ENCODE data around the gene KCNMA1. TPM values are rescaled to one million over a fixed set of nuclear protein-coding genes. Genes with fewer than 3 reads are reported as not detected.

Gene KCNMA1
- total and polyA plus RNA-seq, 10 donors = 9.3 to 114 (median 51.5) TPM

- peak overlapping the region in 4 of 8 donors; percentile 33 to 75 (median 62) for H3K27ac ChIP-seq
- DNase-seq = no peak
- H3K4me1 ChIP-seq = peaks cover 0 to 18% (median 12%) of the 10 kb centered on the region in 6 donors
- intact Hi-C loops (cut with DNase I; ENCODE audit: low total_unique reads) = no loop called here
- no peak overlapping the region for H3K4me3 ChIP-seq
- no peaks in the 10 kb centered on the region for H3K9me3 ChIP-seq
- WGBS, 5 donors = 67 to 73% (median 69%) methylated on average over 3 of the region's 3 CpGs
- H3K36me3 ChIP-seq = no peaks in the 10 kb centered on the region
- TF ChIP-seq, protein P1, sequence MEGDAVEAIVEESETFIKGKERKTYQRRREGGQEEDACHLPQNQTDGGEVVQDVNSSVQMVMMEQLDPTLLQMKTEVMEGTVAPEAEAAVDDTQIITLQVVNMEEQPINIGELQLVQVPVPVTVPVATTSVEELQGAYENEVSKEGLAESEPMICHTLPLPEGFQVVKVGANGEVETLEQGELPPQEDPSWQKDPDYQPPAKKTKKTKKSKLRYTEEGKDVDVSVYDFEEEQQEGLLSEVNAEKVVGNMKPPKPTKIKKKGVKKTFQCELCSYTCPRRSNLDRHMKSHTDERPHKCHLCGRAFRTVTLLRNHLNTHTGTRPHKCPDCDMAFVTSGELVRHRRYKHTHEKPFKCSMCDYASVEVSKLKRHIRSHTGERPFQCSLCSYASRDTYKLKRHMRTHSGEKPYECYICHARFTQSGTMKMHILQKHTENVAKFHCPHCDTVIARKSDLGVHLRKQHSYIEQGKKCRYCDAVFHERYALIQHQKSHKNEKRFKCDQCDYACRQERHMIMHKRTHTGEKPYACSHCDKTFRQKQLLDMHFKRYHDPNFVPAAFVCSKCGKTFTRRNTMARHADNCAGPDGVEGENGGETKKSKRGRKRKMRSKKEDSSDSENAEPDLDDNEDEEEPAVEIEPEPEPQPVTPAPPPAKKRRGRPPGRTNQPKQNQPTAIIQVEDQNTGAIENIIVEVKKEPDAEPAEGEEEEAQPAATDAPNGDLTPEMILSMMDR (IDR thresholded peaks at IDR 0.05 in 8 of 11, conservative IDR thresholded peaks at IDR 0.05 in 3 of 11) = no peak
- TF ChIP-seq POLR2A (IDR thresholded peaks at IDR 0.05) = no peak
- TF ChIP-seq POLR2AphosphoS5 (IDR thresholded peaks at IDR 0.05) = no peak
- H3K27me3 ChIP-seq (replicated peaks in 1 of 7) = peaks cover 0 to 4% (median 0%) of the 10 kb centered on the region in 7 donors
Observed at GRCh38 chr10:77529050-77529576, 108.5 kb downstream of the KCNMA1 start.

DNA sequence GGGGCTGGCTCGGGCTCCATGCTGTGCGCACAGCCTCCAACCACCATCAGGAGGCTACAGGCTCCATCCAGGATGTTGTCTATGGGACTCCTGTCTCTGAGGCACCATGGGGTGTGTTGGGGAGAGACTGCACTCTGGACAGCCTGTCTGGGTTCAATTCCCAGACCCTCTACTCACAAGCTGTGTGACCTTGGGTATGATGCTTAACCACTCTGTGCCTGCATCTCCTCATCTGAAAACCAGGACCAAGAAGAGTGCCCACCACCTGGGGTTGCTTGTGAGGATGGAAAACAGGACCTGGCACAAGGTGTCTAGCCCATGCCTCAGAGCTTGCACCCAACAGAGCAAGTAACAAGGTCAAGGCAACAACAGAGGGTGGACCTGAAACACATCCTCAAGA, 109.8 kb downstream of the KCNMA1 start:
- Histone ChIP-seq H3K27ac (peak overlapping the region in 2 of 8 donors; percentile 32 to 57), H3K36me3 (no peaks in the 10 kb centered on the region), H3K27me3 (replicated peaks in 1 of 7) (no peaks in the 10 kb centered on the region), H3K4me3 (no peak overlapping the region), H3K9me3 (no peaks in the 10 kb centered on the region), H3K4me1 (peaks cover 0 to 18% (median 12%) of the 10 kb centered on the region in 6 donors)
- no peak for TF ChIP-seq POLR2A (IDR thresholded peaks at IDR 0.05)
- TF ChIP-seq, protein P1 (IDR thresholded peaks at IDR 0.05 in 8 of 11, conservative IDR thresholded peaks at IDR 0.05 in 3 of 11) = no peak
- no peak for TF ChIP-seq POLR2AphosphoS5 (IDR thresholded peaks at IDR 0.05)
- intact Hi-C loops (cut with DNase I; ENCODE audit: low total_unique reads) = no loop called here
- 79 to 100% (median 95%) methylated on average over 2 of the region's 2 CpGs for WGBS, 5 donors
- no peak for DNase-seq

DNA sequence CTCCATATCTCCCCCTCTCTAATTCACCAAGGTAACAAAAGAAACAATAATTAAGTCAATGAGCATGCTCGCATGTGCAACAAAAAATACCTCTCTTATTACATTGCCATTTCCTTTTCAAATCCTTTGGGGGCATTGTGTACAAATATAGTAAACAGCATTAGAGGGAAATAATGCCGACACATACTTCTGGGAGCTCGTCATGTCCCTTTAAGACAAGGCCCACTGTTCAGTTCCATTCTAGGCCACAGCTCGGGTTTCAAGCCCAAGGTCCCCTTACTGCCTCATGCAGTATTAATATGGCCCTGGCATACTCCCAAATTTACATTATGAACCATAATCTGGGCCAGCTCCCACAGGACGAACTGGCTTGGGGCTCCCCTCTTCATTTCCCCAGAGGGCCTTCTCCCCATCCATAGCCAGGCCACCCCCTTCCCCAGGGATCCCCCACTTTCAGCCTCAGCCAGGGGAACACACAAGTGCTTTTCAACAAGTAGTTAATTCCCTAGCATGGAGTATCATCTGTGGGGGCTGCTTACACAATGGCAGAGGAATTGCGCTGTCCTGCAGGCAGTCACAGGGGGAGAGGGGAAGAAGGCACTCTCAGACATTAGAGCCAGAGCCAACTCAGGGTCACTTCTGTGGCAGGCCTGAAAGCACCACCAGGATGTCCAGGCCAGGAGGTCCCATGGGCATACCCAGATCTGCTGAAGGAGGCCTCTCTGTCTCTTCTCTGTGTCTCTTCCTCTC, 110.6 kb downstream of the KCNMA1 start:
- no peaks in the 10 kb centered on the region for H3K27me3 ChIP-seq (replicated peaks in 1 of 7)
- H3K4me3 ChIP-seq = no peak overlapping the region
- TF ChIP-seq, protein P1 (IDR thresholded peaks at IDR 0.05 in 8 of 11, conservative IDR thresholded peaks at IDR 0.05 in 3 of 11) = no peak
- TF ChIP-seq POLR2AphosphoS5 (IDR thresholded peaks at IDR 0.05) (no peak), POLR2A (IDR thresholded peaks at IDR 0.05) (no peak)
- intact Hi-C loops (cut with DNase I; ENCODE audit: low total_unique reads) = no loop called here
- H3K36me3 ChIP-seq = no peaks in the 10 kb centered on the region
- H3K9me3 ChIP-seq = no peaks in the 10 kb centered on the region
- DNase-seq = no peak
- H3K27ac ChIP-seq = peak overlapping the region in 3 of 8 donors; percentile 2 to 57 (median 32)
- H3K4me1 ChIP-seq = peaks cover 0 to 18% (median 11%) of the 10 kb centered on the region in 6 donors
- WGBS, 5 donors = 65 to 78% (median 69%) methylated on average over 6 of the region's 6 CpGs

DNA sequence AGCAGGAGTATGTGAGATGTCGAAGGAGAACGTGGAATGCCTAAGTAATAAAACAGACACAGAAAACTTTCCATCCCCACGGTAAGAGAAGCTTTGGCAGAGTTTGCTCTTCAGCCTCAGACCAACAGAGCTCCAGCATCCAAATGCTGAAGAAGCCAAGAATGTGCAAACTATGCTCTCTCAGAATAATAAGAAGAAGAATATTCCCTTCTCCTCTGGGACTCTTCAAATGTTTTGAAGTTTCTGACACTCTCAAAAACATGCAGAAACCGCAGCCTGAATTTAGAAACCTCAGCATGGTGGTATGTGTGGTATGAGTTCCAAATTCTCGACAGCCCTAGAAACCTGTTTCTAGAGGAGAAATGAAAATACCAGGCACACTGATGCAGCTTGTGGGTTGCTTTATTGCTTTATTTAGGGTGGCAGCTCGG, 113.3 kb downstream of the KCNMA1 start:
- 54 to 72% (median 68%) methylated on average over 6 of the region's 6 CpGs for whole genome bisulfite sequencing, 5 donors
- Histone ChIP-seq H3K4me3 (no peak overlapping the region), H3K4me1 (peaks cover 0 to 5% (median 0%) of the 10 kb centered on the region in 6 donors), H3K36me3 (no peaks in the 10 kb centered on the region), H3K27ac (no peak overlapping the region), H3K9me3 (no peaks in the 10 kb centered on the region), H3K27me3 (replicated peaks in 1 of 7) (no peaks in the 10 kb centered on the region)
- intact Hi-C loops (cut with DNase I; ENCODE audit: low total_unique reads) = no loop called here
- no peak for DNase-seq
- no peak for TF ChIP-seq POLR2A (IDR thresholded peaks at IDR 0.05)
- TF ChIP-seq, protein P1 (IDR thresholded peaks at IDR 0.05 in 8 of 11, conservative IDR thresholded peaks at IDR 0.05 in 3 of 11) = no peak
- no peak for TF ChIP-seq POLR2AphosphoS5 (IDR thresholded peaks at IDR 0.05)
